GM12878 (cell line): Measurements from ENCODE around the gene RASGEF1B. TPM values are rescaled to one million over a fixed set of nuclear protein-coding genes. Genes with fewer than 3 reads are reported as not detected.

Experiments
- ATAC-seq: fragments of 200-7000 bp; cut with Tn5 transposase; 3 replicates; pipeline ENCODE4 v1.9.1; 2020; ENCODE audit warnings: mild to moderate bottlenecking, moderate library complexity
- BruUV-seq: library from RNA; stranded (reverse); fragments of 400-500 nt; replicated peaks from 2 replicates; lab custom pipeline; 2021; lab: Mats Ljungman, UMichigan
- CTCF ChIA-PET: fragments of 300-600 bp; sonication (Branson Sonifier 250); formaldehyde crosslinking; extraction: SDS; loops from one replicate; lab custom pipeline; 2021; ENCODE audit warnings: inconsistent platforms; lab: Yijun Ruan, JAX
- POLR2A ChIA-PET: fragments of 350-600 bp; formaldehyde crosslinking; extraction: SDS; loops from one replicate; lab custom pipeline; 2021; ENCODE audit warnings: inconsistent platforms; lab: Charles Lee
- RAD21 ChIA-PET: fragments of 300-600 bp; sonication (Branson Sonifier 250); formaldehyde crosslinking; loops from one replicate; lab custom pipeline; 2023; ENCODE audit warnings: antibody characterized with exemption; ENCODE audit not compliant: unreplicated experiment; lab: Charles Lee
- SMC1A ChIA-PET: fragments of 300-600 bp; sonication (Branson Sonifier 250); formaldehyde crosslinking; loops from one replicate; lab custom pipeline; 2023; ENCODE audit not compliant: unreplicated experiment, uncharacterized antibody; lab: Charles Lee
- DNase-seq: peaks from one replicate; pipeline ENCODE4 v3.0.0-alpha.2; 2011; ENCODE audit warnings: low read depth, low spot score
- FAIRE-seq: peaks from 3 replicates; lab custom pipeline; 2011; peaks lifted over from hg19 to GRCh38; lab: Jason Lieb, UNC
- H2AFZ ChIP-seq: 2 replicates; pipeline ENCODE4 v1.6.0; 2011; ENCODE audit warnings: low read depth, low read length, control low read depth; ENCODE audit not compliant: control insufficient read depth
- H3K27ac ChIP-seq: 2 replicates; pipeline ENCODE4 v1.5.1; 2011; ENCODE audit warnings: control low read depth; ENCODE audit not compliant: control insufficient read depth, insufficient read depth
- H3K27me3 ChIP-seq, 2 experiments: replicated peaks in 1 of 2; 2 replicates each; pipeline versions ENCODE4 v1.6.0 to v1.6.1; 2011; ENCODE audit warnings: low read length in 1 of 2; ENCODE audit not compliant: control insufficient read depth in 2 of 2, insufficient read depth in 2 of 2
- H3K36me3 ChIP-seq, 2 experiments: 2 replicates each; pipeline ENCODE4 v1.5.1; 2011; ENCODE audit warnings: low read length in 1 of 2; ENCODE audit not compliant: control insufficient read depth in 2 of 2, insufficient read depth in 2 of 2
- H3K4me1 ChIP-seq: 2 replicates; pipeline ENCODE4 v1.6.1; 2011; ENCODE audit warnings: mild to moderate bottlenecking, low read length, moderate library complexity, mixed read lengths; ENCODE audit not compliant: control insufficient read depth, insufficient read depth
- H3K4me2 ChIP-seq: 2 replicates; pipeline ENCODE4 v1.6.0; 2011; ENCODE audit warnings: control low read depth; ENCODE audit not compliant: control insufficient read depth, insufficient read depth
- H3K4me3 ChIP-seq: fragments of 200-600 bp; sonication (generic); 2 replicates; pipeline ENCODE4 v1.5.1; 2016
- H3K79me2 ChIP-seq: 2 replicates; pipeline ENCODE4 v1.6.0; 2011; ENCODE audit warnings: low read length; ENCODE audit not compliant: control insufficient read depth, insufficient read depth
- H3K9ac ChIP-seq: 2 replicates; pipeline ENCODE4 v1.8.0; 2011; ENCODE audit warnings: low read length, control low read depth, mixed read lengths; ENCODE audit not compliant: control insufficient read depth, insufficient read depth
- H3K9me3 ChIP-seq: replicated peaks from 3 replicates; pipeline ENCODE4 v1.5.1; 2011; ENCODE audit warnings: mild to moderate bottlenecking, low read length; ENCODE audit not compliant: control insufficient read depth, insufficient read depth
- H4K20me1 ChIP-seq: 2 replicates; pipeline ENCODE4 v1.6.0; 2011; ENCODE audit not compliant: control insufficient read depth, insufficient read depth
- ATF7 ChIP-seq: fragments of 450-650 bp; IDR thresholded peaks from 2 replicates; pipeline ENCODE4 v1.6.1; 2016; ENCODE audit warnings: low read depth, mild to moderate bottlenecking
- BCL11A ChIP-seq: IDR thresholded peaks from 2 replicates; pipeline ENCODE4 v1.6.1; 2011; ENCODE audit warnings: low read depth, low read length
- BRCA1 ChIP-seq: IDR thresholded peaks from 2 replicates; pipeline ENCODE4 v1.6.1; 2011; ENCODE audit warnings: low read depth, low read length, improper control_type of control experiment
- EED ChIP-seq: sonication (generic); IDR thresholded peaks from 2 replicates; pipeline ENCODE4 v1.6.1; 2016; ENCODE audit warnings: antibody characterized with exemption, low read depth
- EGR1 ChIP-seq, 2 experiments: IDR thresholded peaks; 1 replicate in 1 of 2; 2 replicates in 1 of 2; pipeline ENCODE4 v1.6.1; 2011 to 2012; ENCODE audit warnings: low read depth in 2 of 2, low read length in 2 of 2, borderline replicate concordance in 1 of 2, mild to moderate bottlenecking in 1 of 2, moderate library complexity in 1 of 2
- GABPA ChIP-seq: IDR thresholded peaks from 2 replicates; pipeline ENCODE4 v1.6.1; 2014; ENCODE audit warnings: antibody characterized with exemption, low read depth, mild to moderate bottlenecking, inconsistent platforms
- MEF2A ChIP-seq: IDR thresholded peaks from 2 replicates; pipeline ENCODE4 v1.6.1; 2011; ENCODE audit warnings: low read depth, mild to moderate bottlenecking, low read length, moderate library complexity; ENCODE audit not compliant: insufficient read depth
- MYC ChIP-seq: IDR thresholded peaks from 2 replicates; pipeline ENCODE4 v1.6.1; 2011; ENCODE audit warnings: mild to moderate bottlenecking, low read length, moderate library complexity, inconsistent platforms; ENCODE audit not compliant: insufficient read depth, insufficient replicate concordance, insufficient read length, severe bottlenecking
- NBN ChIP-seq: fragments of 450-650 bp; IDR thresholded peaks from 2 replicates; pipeline ENCODE4 v1.6.1; 2016
- NFXL1 ChIP-seq: fragments of 450-650 bp; IDR thresholded peaks from 2 replicates; pipeline ENCODE4 v1.6.1; 2017; ENCODE audit warnings: antibody characterized with exemption, mild to moderate bottlenecking, borderline replicate concordance
- PBX3 ChIP-seq: IDR thresholded peaks from 2 replicates; pipeline ENCODE4 v1.6.1; 2011; ENCODE audit warnings: mild to moderate bottlenecking, low read depth, low read length, moderate library complexity; ENCODE audit not compliant: insufficient replicate concordance
- PKNOX1 ChIP-seq: fragments of 450-650 bp; IDR thresholded peaks from 2 replicates; pipeline ENCODE4 v1.6.1; 2016; ENCODE audit warnings: mild to moderate bottlenecking
- POU2F2 ChIP-seq: IDR thresholded peaks from 3 replicates; pipeline ENCODE4 v1.6.1; 2011; ENCODE audit warnings: low read depth, mild to moderate bottlenecking, low read length, borderline replicate concordance
- RFX5 ChIP-seq: IDR thresholded peaks from 2 replicates; pipeline ENCODE4 v1.6.1; 2011; ENCODE audit warnings: low read depth, low read length, improper control_type of control experiment
- SIX5 ChIP-seq: IDR thresholded peaks from 2 replicates; pipeline ENCODE4 v1.6.1; 2011; ENCODE audit warnings: mild to moderate bottlenecking, low read depth, low read length, moderate library complexity; ENCODE audit not compliant: severe bottlenecking
- SMAD1 ChIP-seq: fragments of 450-650 bp; IDR thresholded peaks from 2 replicates; pipeline ENCODE4 v1.6.1; 2018; ENCODE audit warnings: mild to moderate bottlenecking, low read depth; ENCODE audit not compliant: partially characterized antibody
- USF1 ChIP-seq: IDR thresholded peaks from 2 replicates; pipeline ENCODE4 v1.6.1; 2011; ENCODE audit warnings: borderline replicate concordance, low read depth, mild to moderate bottlenecking, moderate library complexity, mixed read lengths, low read length; ENCODE audit not compliant: insufficient read depth; ENCODE audit errors: extremely low read length
- ZNF384 ChIP-seq: IDR thresholded peaks from 2 replicates; pipeline ENCODE4 v1.6.1; 2012; ENCODE audit warnings: low read depth, mild to moderate bottlenecking, low read length, improper control_type of control experiment, borderline replicate concordance
- WGBS: methylation state at CpG from one replicate; pipeline ENCODE4 v1.1.6; 2016; ENCODE audit warnings: low lambda C conversion rate; ENCODE audit not compliant: insufficient replicate concordance, insufficient coverage; ENCODE audit errors: missing lambda C conversion rate; 5-methylcytosine and 5-hydroxymethylcytosine counted together
- in situ Hi-C: fragments of 300-500 bp; cut with MboI; formaldehyde crosslinking; loops from 9 replicates; pipeline ENCODE4 v1.14.3; 2018; ENCODE audit warnings: mixed read lengths
- intact Hi-C: fragments of 100-400 bp; cut with micrococcal nuclease; formaldehyde crosslinking; loops from one replicate; pipeline ENCODE4 v1.14.2; 2022; ENCODE audit not compliant: unreplicated experiment
- polyA plus RNA-seq, 11 experiments: library from polyadenylated mRNA; depleted of rRNA in 4 of 11; unstranded in 6 of 11; stranded (reverse) in 5 of 11; fragments of >200 nt; fragmentation: Nextera tagmentation in 4 of 11; fragmentation: Illumina TruSeq in 1 of 11; extraction: Ambion mirVana in 4 of 11; extraction: Trizol in 1 of 11; gene quantifications; 1 replicate in 1 of 11; 2 replicates in 10 of 11; pipeline versions ENCODE4 v1.2.1 to v1.2.3, GENCODE V29; 2011 to 2016; ENCODE audit warnings: inconsistent platforms in 2 of 11, missing spikeins in 2 of 11, low read depth in 1 of 11
- total RNA-seq, 4 experiments: library from RNA; depleted of rRNA in 3 of 4; stranded (reverse); fragments of >200 nt in 3 of 4; fragmentation: Illumina TruSeq in 1 of 4; extraction: Trizol in 1 of 4; gene quantifications; 2 replicates each; pipeline versions ENCODE4 v1.2.1 to v1.2.3, GENCODE V29; 2013 to 2021

RASGEF1B gene
- total and polyA plus RNA-seq, 10 of the 15 experiments (the other 5 are each of a cell fraction or from before 2014, with no cell fraction given) = 0.03 to 0.24 (median 0.10) TPM; not detected in 2

GRCh38 chr4:81498046-81498445, 26.3 kb upstream of the RASGEF1B start:
- no TSS peak for BruUV-seq

More at GRCh38 chr4:81498046-81498445, 26.3 kb upstream of the RASGEF1B start:
- Histone ChIP-seq H3K9ac (no peak overlapping the region), H2AFZ (no peak overlapping the region), H3K79me2 (no peaks in the 10 kb centered on the region), H3K27me3 (peaks cover 0 to 2% of the 10 kb centered on the region in 2 experiments; a peak in 2 of 4 replicates), H3K4me1 (no peaks in the 10 kb centered on the region; the same call in 1 of the 2 replicates), H3K4me2 (no peak overlapping the region), H3K4me3 (no peak overlapping the region), H3K27ac (no peak overlapping the region), H3K9me3 (no peaks in the 10 kb centered on the region), H4K20me1 (no peaks in the 10 kb centered on the region), H3K36me3 (no peaks in the 10 kb centered on the region)
- TF ChIP-seq NBN (no peak), PBX3 (no peak), MEF2A (no peak), USF1 (no peak), ATF7 (no peak), BCL11A (no peak), EED (no peak), RFX5 (no peak), POU2F2 (no peak), ZNF384 (no peak), GABPA (no peak), PKNOX1 (no peak), NFXL1 (no peak), BRCA1 (no peak), SMAD1 (no peak), MYC (no peak), SIX5 (no peak), EGR1 (IDR thresholded peaks at IDR 0.05; ENCODE audit: borderline replicate concordance in 1 of 2, low read depth in 2 of 2, low read length in 2 of 2) (no peak)
- no peak for ATAC-seq
- ChIA-PET CTCF (no interaction called here), SMC1A (interaction anchor here (1.2 to 1.4 kb wide), 3 partner anchors 11 to 31 kb away, joined by 3 to 5 read pairs (median 4); no protein-coding TSS in a partner anchor), RAD21 (no interaction called here), POLR2A (no interaction called here)
- in situ Hi-C loops = no loop called here
- DNase-seq = no peak
- no peak for FAIRE-seq
- intact Hi-C loops = no loop called here
- WGBS = 86% methylated on average over 2 of the region's 2 CpGs
